ENCODE measurements around the gene XPC. TPM values are rescaled to one million over a fixed set of nuclear protein-coding genes. Genes with fewer than 3 reads are reported as not detected.
"Not testable (repeated sequence)": the region's sequence is repeated elsewhere in the genome, so short reads cannot be mapped to it uniquely, and the experiment has no call there.

Gene XPC
- polyA plus RNA-seq, 10 donors, result 12.8 to 24.2 (median 21.2) TPM

- DNase-seq, result not testable (repeated sequence)
Measured at GRCh38 chr3:14120921-14121448, 57.4 kb downstream of the XPC start.

- DNase-seq, result no peak
Measured at GRCh38 chr3:14120111-14120920, 58.1 kb downstream of the XPC start.

GRCh38 chr3:14119651-14120050, 58.8 kb downstream of the XPC start:
- DNase-seq, result no peak

GRCh38 chr3:14118400-14119381, 59.7 kb downstream of the XPC start:
- no peak for DNase-seq

- no peak for DNase-seq
Measured at GRCh38 chr3:14117468-14118399, 60.7 kb downstream of the XPC start.

- DNase-seq, result no peak
Measured at GRCh38 chr3:14113965-14114635, 64.3 kb downstream of the XPC start.

- no peak for DNase-seq
Measured at GRCh38 chr3:14110699-14111098, 67.7 kb downstream of the XPC start.

- not testable (repeated sequence) for DNase-seq
Measured at GRCh38 chr3:14109821-14110220, 68.6 kb downstream of the XPC start.

GRCh38 chr3:14097616-14098391, 80.6 kb downstream of the XPC start:
- no peak for DNase-seq

GRCh38 chr3:14096742-14097141, 81.7 kb downstream of the XPC start:
- no peak for DNase-seq

Other genes starting within 250 kb of the XPC start
- 10 to 100 TPM; 12.8 to 16.6 (median 14.1) TPM for gene CHCHD4, start 53.7 kb downstream of the XPC start, polyA plus RNA-seq (ENCODE audit: insufficient read length in 10 of 10)
- gene TMEM43, start 53.5 kb downstream of the XPC start, polyA plus RNA-seq (ENCODE audit: insufficient read length in 10 of 10), result 10 to 100 TPM; 49.7 to 71.3 (median 57.8) TPM
- 10 to 100 TPM; 10.1 to 13.8 (median 12.2) TPM for gene LSM3, start 216 bp upstream of the XPC start, polyA plus RNA-seq (ENCODE audit: insufficient read length in 10 of 10)
- gene SLC6A6, start 224.0 kb upstream of the XPC start, polyA plus RNA-seq (ENCODE audit: insufficient read length in 10 of 10), result 1 to 10 TPM; 2.6 to 6.5 (median 3.7) TPM